Measurements from ENCODE around the gene CROCC2. TPM values are rescaled to one million over a fixed set of nuclear protein-coding genes. Genes with fewer than 3 reads are reported as not detected.

Gene CROCC2
- total RNA-seq, 1 experiment from 2014 or later = not detected

DNA sequence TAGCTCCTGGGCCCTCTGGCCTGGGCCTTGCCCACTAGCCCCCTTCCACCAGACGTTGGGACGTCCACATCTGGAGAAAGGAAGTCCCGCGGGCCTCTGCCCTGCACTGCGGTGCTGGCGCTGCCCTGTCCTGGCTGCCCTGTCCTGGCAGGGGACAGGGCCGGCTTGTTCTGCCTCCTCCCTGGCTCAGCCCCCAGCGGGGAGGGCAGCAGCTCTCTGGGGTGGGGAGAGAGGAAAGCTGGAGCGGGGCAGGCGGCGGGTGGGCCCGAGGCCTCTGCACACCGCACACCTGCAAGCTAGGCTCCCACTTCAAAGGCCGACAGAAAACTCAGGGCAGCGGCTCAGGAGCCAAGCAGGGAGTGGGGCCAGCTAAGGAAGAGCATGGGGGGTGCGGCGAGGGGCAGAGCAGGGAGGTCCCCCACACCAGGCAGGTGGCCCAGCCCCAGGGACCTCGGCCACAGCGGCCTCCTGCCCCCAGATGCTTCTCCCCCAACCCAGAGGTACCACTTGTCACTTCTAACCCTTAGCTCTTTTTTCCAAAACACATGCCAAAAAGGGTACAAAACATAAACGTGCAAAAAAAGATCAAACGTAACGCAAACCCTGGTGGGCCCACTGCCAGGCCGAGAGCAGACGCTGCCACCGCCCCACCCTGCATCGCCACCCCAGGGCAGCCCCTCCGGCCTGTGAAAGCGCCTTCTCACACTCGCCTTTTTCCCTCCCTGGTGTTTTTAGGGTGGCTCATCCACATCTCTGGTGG is 105.8 kb downstream of the CROCC2 start:
- no peak for DNase-seq (ENCODE audit: low spot score)

- DNase-seq (ENCODE audit: low spot score) = no peak
Measured at GRCh38 chr2:241014224-241014623, 108.1 kb downstream of the CROCC2 start.

GRCh38 chr2:241014764-241015163 is 108.6 kb downstream of the CROCC2 start:
- no peak for DNase-seq (ENCODE audit: low spot score)

- no peak for DNase-seq (ENCODE audit: low spot score)
Measured at GRCh38 chr2:241015439-241015838, 109.3 kb downstream of the CROCC2 start.

- no peak for DNase-seq (ENCODE audit: low spot score)
Measured at GRCh38 chr2:241017228-241017940, 111.2 kb downstream of the CROCC2 start.

DNA sequence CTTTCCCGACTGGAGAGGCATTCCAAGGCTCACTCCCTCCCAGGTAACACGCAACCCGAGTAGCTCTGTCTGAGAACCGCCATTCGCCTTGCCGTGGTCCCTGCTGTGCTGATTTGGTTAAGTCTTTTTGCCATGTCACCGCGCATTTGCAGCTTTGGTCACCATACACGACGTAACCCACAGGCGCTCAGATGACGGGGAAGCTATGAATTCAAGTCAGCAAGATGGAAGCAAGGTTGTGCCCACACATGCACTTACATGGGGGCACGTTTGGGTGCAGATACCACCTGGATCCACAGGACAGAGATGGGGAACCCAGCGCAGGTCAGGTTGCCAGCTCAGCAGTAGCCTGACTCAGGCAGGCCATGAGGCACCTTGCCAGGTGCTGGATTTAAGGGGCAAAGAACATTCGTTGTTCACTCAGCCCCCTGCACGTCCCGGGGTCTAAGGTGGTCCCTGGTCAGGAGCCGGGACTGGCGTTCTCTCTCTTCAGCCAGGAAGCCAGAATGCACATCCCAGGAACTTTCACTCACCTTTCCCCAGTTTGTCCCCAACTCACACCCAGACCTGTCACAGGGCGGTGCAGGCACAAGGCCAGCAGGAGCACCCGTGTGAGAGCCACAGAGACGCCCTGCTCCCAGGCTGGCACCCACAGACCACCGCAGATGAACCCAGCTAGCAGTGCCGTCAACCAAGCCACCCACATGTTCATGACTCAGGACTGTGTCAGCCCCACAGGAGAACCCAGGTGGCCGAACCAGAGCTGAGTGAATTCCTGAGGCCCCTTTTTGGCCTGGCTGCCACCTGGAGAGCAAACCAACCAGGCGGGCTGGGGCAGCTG is 112.1 kb downstream of the CROCC2 start:
- no peak for DNase-seq (ENCODE audit: low spot score)

- no peak for DNase-seq (ENCODE audit: low spot score)
Measured at GRCh38 chr2:241019441-241020139, 113.5 kb downstream of the CROCC2 start.

- no peak for DNase-seq (ENCODE audit: low spot score)
Measured at GRCh38 chr2:241020201-241020600, 114.1 kb downstream of the CROCC2 start.

- no peak for DNase-seq (ENCODE audit: low spot score)
Measured at GRCh38 chr2:241020629-241021190, 114.6 kb downstream of the CROCC2 start.

DNA sequence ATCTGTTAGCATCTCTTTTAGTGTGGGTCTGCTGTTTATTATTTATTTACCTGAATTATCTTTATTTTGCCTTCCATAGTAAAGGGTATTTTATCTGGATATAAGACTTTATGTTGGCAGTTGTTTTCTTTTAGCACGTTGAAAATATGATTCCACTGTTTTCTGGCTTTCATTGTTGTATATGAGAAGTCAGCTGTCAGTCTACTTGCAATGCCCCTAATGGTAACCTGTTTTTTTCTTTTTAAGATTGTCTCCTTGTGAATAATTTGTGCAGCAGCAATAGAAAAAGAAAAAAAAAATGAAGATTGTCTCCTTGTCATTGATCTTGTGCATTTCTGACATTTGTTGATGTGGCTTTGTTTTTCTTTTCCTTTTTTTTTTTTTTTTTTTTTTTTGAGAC is 119.5 kb downstream of the CROCC2 start:
- DNase-seq (ENCODE audit: low spot score) = no peak

DNA sequence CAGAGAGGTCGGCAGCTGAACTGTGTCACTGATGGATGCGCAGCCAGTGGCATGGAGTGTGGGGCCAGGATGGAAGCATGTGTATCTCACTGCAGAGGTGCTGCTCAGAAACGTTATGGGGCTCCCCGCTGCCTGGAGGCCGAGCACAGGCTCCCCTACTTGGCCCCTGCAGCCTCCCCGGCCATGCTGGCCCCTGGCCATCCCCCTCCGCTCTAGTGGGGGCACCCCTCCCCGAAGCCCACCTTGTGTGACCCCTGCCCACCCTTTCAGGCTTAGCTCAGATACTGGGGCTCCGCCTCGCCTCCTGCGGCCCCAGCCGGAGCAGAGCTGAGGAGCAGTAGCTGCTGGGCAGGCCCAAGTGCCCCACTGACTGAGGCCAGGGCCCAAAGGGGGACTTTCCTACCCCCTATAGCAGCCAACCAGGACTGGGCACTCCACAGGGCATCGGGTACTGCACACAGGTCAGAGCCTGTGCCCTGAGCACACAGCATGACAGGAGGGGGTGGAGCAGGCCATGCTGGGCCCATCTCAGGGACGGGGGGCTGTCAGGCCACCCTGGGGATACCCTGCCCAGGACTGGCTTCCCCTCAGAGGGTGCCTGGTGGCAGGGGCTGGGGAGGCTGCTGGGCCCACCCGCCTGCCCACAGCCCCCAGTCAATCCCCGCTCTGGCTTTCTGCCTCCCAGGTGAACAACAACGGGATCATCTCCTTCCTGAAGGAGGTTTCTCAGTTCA is 123.6 kb downstream of the CROCC2 start:
- DNase-seq (ENCODE audit: low spot score) = no peak

DNA sequence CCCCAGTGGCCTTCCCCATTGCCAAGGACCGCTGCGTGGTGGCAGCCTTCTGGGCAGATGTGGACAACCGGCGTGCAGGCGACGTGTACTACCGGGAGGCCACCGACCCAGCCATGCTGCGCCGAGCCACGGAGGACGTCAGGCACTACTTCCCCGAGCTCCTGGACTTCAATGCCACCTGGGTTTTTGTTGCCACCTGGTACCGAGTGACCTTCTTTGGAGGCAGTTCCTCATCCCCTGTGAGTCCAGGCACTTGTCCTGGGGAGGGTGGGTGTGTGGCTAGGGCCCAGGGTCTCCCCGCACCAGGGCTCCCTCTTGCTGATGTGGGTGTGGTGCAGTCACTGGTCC is 124.2 kb downstream of the CROCC2 start:
- no peak for DNase-seq (ENCODE audit: low spot score)

DNA sequence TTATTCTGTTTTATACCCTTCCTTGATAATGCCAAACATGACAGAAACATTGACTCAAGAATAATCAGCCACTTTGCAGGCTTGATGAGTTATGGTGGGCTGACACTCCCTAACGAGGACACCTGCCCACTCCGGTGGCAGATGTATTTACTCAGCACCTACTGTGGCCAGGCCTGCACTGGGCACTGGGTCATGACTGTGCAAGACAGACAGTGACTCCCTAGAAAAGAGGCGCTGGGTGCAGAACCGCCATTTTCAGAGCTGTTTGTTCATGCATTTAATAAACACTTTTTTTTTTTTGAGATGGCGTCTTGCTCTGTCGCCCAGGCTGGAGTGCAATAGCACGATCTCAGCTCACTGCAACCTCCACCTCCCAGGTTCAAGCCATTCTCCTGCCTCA is 124.7 kb downstream of the CROCC2 start:
- no peak for DNase-seq (ENCODE audit: low spot score)

DNA sequence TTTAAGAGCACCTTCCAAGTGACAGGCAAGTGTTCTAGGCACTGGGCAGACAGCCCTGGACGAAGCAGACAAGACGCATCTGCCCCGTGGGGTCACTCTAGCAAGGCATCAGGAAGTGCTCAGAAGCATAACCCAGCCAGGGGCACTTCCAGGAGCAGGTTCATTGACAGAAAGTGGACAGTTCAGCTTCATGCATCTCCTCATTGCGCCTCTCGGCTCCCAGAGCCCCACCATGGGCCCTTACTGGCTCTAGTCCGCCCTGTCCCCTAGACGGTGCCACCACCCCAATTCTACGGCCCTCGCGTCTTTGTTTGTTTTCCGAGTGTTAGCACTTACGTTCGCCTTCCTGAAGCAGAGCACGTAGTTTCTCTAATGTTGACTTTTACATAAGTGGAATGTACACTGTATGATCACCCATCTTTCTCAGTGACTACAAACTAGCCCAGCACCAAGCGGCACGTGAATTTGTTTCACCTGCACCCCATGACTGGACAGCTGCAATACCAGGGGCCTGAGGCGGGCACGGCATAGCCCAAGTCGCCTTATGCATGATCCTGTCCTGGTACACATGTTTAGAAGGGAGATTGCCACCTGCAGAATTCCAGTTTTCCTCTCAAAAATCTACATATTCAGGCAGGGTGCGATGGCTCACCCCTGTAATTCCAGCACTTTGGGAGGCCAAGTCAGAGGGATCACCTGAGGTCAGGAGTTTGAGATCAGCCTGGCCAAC is 125.5 kb downstream of the CROCC2 start:
- DNase-seq (ENCODE audit: low spot score) = no peak

DNA sequence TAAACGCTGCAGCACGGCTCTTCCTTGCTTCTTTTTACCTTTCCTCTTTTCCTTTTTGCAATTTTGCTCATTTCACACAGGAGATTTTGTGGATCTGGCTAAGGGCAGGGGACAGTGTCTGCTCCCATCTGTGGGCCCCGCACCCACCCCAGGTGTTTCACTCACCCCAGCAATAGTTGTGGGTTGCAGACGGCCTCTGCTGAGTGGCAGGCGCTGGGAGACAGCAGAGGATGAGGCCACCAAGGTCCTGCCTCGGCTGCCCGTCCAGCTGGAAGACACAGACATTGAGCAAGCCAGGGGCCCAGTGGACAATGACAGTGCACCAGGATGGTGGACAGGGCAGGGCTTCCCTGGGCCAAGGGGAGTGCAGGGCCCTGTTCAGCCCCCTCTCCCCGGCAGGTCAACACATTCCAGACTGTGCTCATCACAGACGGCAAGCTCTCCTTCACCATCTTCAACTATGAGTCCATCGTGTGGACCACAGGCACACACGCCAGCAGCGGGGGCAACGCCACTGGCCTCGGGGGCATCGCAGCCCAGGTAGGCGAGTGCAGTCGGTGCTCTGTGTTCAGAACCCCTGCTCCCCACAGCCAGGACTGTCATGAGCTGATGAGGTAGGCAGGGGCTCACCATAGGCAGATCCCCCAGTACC is 127.3 kb downstream of the CROCC2 start:
- no peak for DNase-seq (ENCODE audit: low spot score)

- DNase-seq (ENCODE audit: low spot score) = no peak
Measured at GRCh38 chr2:241033994-241034393, 127.9 kb downstream of the CROCC2 start.

GRCh38 chr2:241034490-241035141 is 128.5 kb downstream of the CROCC2 start:
- DNase-seq (ENCODE audit: low spot score) = no peak

GRCh38 chr2:241035142-241035817 is 129.1 kb downstream of the CROCC2 start:
- DNase-seq (ENCODE audit: low spot score) = no peak

Data from H4 (cell line).